Measurements from ENCODE around the gene BEND5.

BEND5 gene

DNA sequence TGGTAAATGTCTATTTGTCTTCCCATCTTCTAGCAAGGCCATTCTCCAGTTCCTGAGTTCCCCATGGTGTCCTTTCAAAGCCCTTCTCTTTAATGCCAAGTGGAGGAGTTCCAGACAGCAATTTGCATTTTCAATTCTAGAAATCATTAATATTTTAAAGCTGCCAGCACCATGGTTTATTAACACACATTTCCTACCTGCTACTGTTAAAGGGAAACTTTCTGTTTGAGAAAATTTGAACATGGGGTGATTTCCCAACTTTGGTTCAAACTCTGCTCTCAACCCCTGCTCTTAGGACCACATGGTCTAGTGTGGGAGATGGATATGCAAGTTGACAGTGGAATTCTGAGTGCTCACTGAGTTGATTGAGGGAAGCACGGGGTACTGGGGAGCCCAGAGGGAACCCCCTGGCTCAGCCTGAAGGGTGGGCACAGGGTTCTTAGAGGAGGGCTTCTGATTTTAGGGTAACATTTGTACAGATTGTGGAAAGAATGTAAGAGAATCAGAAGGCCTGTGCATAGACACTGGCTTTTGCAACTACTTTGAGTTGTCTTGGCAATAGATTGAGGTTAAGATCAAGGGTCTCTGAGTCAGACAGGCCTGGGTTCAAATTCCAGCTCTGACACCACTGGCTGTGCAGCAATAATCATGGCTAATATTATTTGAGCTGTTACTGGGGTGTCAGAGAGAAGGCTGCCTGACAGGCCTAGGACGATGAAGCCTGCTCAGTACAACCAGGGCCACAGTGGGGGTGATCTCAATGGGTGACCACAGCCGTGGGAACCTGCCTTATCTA is 97.8 kb downstream of the BEND5 start:
- DNase-seq, result no peak
